HepG2 (cell line): Measurements from ENCODE around the gene TJAP1.

Experiments used
- CTCF ChIP-seq: sonication (generic); formaldehyde crosslinking; IDR thresholded peaks from 2 replicates; pipeline ENCODE4 v1.5.0; 2020; ENCODE audit warnings: mild to moderate bottlenecking, missing genetic modification reagents, moderate library complexity
- EZH2 ChIP-seq: conservative IDR thresholded peaks from 2 replicates; pipeline ENCODE4 v1.6.1; 2012; ENCODE audit warnings: mild to moderate bottlenecking, low read depth, low read length, moderate library complexity
- TCF12 ChIP-seq, 2 experiments: fragments of 450-650 bp in 1 of 2; sonication (generic) in 1 of 2; formaldehyde crosslinking in 1 of 2; IDR thresholded peaks; 2 replicates each; pipeline versions ENCODE4 v1.6.1 to v1.8.0; 2017 to 2022; ENCODE audit warnings: antibody characterized with exemption in 1 of 2, mild to moderate bottlenecking in 1 of 2, missing genetic modification reagents in 1 of 2, moderate library complexity in 1 of 2
- TOE1 ChIP-seq: sonication (generic); formaldehyde crosslinking; IDR thresholded peaks from 2 replicates; pipeline ENCODE4 v1.4.0; 2020; ENCODE audit warnings: mild to moderate bottlenecking, missing genetic modification reagents
- ZNF619 ChIP-seq: sonication (generic); formaldehyde crosslinking; IDR thresholded peaks from 2 replicates; pipeline ENCODE4 v1.4.0; 2020; ENCODE audit warnings: mild to moderate bottlenecking, missing genetic modification reagents

- TF ChIP-seq CTCF (CRISPR knock-in tag) (no peak), TOE1 (no peak), ZNF619 (CRISPR knock-in tag) (no peak), EZH2 (no peak), TCF12 (IDR thresholded peaks at IDR 0.05) (no peak), TCF12 (CRISPR knock-in tag; IDR thresholded peaks at IDR 0.05) (no peak)
Measured at GRCh38 chr6:43503443-43503842, 26.1 kb downstream of the TJAP1 start.
